Astrocyte of the spinal cord (primary cell): Measurements from ENCODE around the gene TEP1.

Experiments
- DNase-seq: peaks from one replicate; pipeline ENCODE4 v3.0.0; 2011; ENCODE audit warnings: low read depth, low spot score
- H3K4me3 ChIP-seq: 2 replicates; pipeline ENCODE4 v1.5.1; 2011; ENCODE audit warnings: low read depth, mild to moderate bottlenecking, low read length, moderate library complexity
- CTCF ChIP-seq: IDR thresholded peaks from 2 replicates; pipeline ENCODE4 v1.5.1; 2012; ENCODE audit warnings: low read depth, mild to moderate bottlenecking, low read length, inconsistent platforms
- in situ Hi-C: cut with HindIII; loops from 2 replicates; pipeline ENCODE4 v1.10.0; 2017; ENCODE audit warnings: low sequenced_read_pairs

Gene TEP1

GRCh38 chr14:20412876-20413743 is at the start of gene TEP1:
Gene TEP1, minus strand, starts transcription at chr14:20413501. Its CDS starts 5,062 bp downstream, at chr14:20408439.
- in situ Hi-C loops = no loop called here
- peak; percentile 87 for DNase-seq
- peak within 1 kb of the TSS; percentile 97 for H3K4me3 ChIP-seq
- TF ChIP-seq CTCF = no peak

GRCh38 chr14:20461225-20462141 is 48.2 kb upstream of the TEP1 start, which contains the start of gene PIP4P1:
Gene PIP4P1, minus strand, starts transcription at chr14:20461434. Its CDS starts 109 bp downstream, at chr14:20461325.
- DNase-seq = peak; percentile 100
- H3K4me3 ChIP-seq = peak within 1 kb of the TSS; percentile 92
- in situ Hi-C loops = no loop called here
- TF ChIP-seq CTCF = no peak

- no peak for DNase-seq
- peak overlapping the region; percentile 92 for H3K4me3 ChIP-seq
- TF ChIP-seq CTCF = no peak
- in situ Hi-C loops = no loop called here
Measured at GRCh38 chr14:20460458-20461224, 47.3 kb upstream of the TEP1 start.

DNA sequence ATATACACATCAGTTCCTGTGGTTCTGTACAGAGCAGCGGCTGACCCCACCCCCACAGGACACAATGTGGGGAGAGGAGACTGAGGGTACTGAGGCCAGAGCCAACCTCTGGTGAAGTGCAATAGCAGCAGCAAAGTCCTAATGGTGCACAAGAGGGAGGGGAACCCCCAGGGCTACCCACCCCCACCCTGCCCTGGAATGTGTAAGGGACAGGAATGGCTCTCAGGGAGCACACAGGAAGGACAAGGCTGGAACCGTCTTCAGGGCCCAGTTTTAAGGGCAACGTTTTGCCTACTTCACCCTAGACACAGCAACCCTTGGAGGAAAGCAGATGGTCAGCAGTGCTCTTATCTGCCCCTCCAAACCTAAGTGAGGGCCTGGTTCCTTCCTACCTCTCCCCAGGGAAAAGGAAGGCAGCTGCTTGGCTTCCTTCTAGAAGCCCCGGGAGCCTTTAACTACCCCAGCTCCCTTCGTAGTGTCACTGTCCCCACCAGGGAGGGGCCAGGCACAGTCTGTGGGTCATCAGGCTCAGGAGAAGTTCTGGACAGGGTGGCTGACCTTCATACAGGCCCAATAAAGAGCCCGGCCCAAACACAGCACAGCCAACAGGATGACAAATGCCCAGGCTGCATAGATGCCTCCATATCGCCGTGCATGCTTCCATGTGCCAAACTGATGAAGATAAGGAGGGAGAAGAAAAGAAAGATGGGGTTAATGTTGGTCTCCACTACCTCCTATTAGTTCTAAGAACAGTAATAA is 44.9 kb upstream of the TEP1 start:
- no peak for DNase-seq
- H3K4me3 ChIP-seq = no peak overlapping the region
- TF ChIP-seq CTCF = no peak
- in situ Hi-C loops = no loop called here

- no peak for TF ChIP-seq CTCF
- in situ Hi-C loops = no loop called here
- no peak for DNase-seq
- no peak overlapping the region for H3K4me3 ChIP-seq
Measured at GRCh38 chr14:20456971-20457370, 43.7 kb upstream of the TEP1 start.
